MCF 10A (cell line): ENCODE measurements around the gene ETNK1. TPM values are rescaled to one million over a fixed set of nuclear protein-coding genes. Genes with fewer than 3 reads are reported as not detected.
"Not testable (repeated sequence)": the region's sequence is repeated elsewhere in the genome, so short reads cannot be mapped to it uniquely, and the experiment has no call there.

Experiments used
- BruUV-seq: library from RNA; stranded (reverse); fragments of 400-500 nt; replicated peaks from 2 replicates; lab custom pipeline; 2021; lab: Mats Ljungman, UMichigan
- CTCF ChIA-PET: fragments of 300-600 bp; sonication (Branson Sonifier 250); formaldehyde crosslinking; extraction: SDS; loops from one replicate; lab custom pipeline; 2021; ENCODE audit warnings: antibody characterized with exemption, inconsistent platforms; lab: Yijun Ruan, JAX
- POLR2A ChIA-PET: fragments of 300-600, 350-650 bp; sonication (Branson Sonifier 250); formaldehyde crosslinking; extraction: SDS; loops from one replicate; lab custom pipeline; 2020; ENCODE audit warnings: antibody characterized with exemption, inconsistent platforms; lab: Yijun Ruan, JAX
- DNase-seq: peaks from one replicate; pipeline ENCODE4 v3.0.0-alpha.2; 2018; ENCODE audit not compliant: unreplicated experiment
- H3K27ac Mint-ChIP-seq: one replicate; pipeline ENCODE4 v1.8.0; 2022; ENCODE audit warnings: mild to moderate bottlenecking, low read depth, mixed read lengths; ENCODE audit not compliant: unreplicated experiment
- H3K27me3 Mint-ChIP-seq: one replicate; pipeline ENCODE4 v1.8.0; 2022; ENCODE audit warnings: mixed read lengths; ENCODE audit not compliant: insufficient read depth, unreplicated experiment
- H3K36me3 Mint-ChIP-seq: one replicate; pipeline ENCODE4 v1.8.0; 2022; ENCODE audit warnings: mild to moderate bottlenecking, moderate library complexity, mixed read lengths; ENCODE audit not compliant: insufficient read depth, unreplicated experiment
- H3K4me1 Mint-ChIP-seq: one replicate; pipeline ENCODE4 v1.8.0; 2022; ENCODE audit warnings: mixed read lengths; ENCODE audit not compliant: insufficient read depth, unreplicated experiment
- H3K4me3 Mint-ChIP-seq: one replicate; pipeline ENCODE4 v1.8.0; 2022; ENCODE audit warnings: mild to moderate bottlenecking, moderate library complexity, mixed read lengths; ENCODE audit not compliant: unreplicated experiment
- H3K9me3 Mint-ChIP-seq: one replicate; pipeline ENCODE4 v1.8.0; 2022; ENCODE audit warnings: mixed read lengths; ENCODE audit not compliant: unreplicated experiment
- intact Hi-C: fragments of 100-400 bp; cut with micrococcal nuclease; formaldehyde crosslinking; loops from 2 replicates; pipeline ENCODE4 v1.14.1; 2022
- total RNA-seq: library from RNA; stranded (reverse); gene quantifications from 2 replicates; pipeline ENCODE4 v1.2.3, GENCODE V29; 2022
- TF ChIP-seq, protein P1 (sequence below): fragments of 200-600 bp; IDR thresholded peaks from one replicate; pipeline ENCODE4 v1.8.0; 2022; ENCODE audit warnings: antibody characterized with exemption, mild to moderate bottlenecking; ENCODE audit not compliant: unreplicated experiment

Gene ETNK1
- total RNA-seq, 1 experiment from 2014 or later = 38.3 TPM

DNA sequence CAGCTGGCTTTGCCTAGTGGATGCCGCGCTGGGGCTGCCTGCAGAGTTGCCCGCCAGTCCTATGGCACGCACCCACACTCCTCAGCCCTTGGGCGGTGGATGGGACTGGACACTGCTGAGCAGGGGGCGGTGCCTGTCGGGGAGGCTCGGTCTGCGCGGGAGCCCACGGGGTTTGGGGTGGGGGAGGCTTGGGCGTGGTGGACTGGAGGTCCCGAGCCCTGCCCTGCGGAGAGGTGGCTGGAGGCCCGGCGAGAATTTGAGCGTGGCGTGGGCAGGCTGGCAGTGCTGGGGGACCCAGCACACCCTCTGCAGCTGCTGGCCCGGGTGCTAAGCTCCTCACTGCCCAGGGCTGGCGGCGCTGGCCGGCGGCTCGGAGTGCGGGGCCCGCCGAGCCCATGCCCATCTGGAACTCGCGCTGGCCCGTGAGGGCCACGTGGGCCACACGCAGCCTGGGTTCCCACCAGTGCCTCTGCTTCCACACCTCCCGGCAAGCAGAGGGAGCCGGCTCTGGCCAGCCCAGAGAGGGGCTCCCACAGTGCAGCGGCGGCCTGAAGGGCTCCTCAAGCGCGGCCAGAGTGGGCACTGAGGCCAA lies 68.1 kb downstream of the ETNK1 start:
- TF ChIP-seq, protein P1, sequence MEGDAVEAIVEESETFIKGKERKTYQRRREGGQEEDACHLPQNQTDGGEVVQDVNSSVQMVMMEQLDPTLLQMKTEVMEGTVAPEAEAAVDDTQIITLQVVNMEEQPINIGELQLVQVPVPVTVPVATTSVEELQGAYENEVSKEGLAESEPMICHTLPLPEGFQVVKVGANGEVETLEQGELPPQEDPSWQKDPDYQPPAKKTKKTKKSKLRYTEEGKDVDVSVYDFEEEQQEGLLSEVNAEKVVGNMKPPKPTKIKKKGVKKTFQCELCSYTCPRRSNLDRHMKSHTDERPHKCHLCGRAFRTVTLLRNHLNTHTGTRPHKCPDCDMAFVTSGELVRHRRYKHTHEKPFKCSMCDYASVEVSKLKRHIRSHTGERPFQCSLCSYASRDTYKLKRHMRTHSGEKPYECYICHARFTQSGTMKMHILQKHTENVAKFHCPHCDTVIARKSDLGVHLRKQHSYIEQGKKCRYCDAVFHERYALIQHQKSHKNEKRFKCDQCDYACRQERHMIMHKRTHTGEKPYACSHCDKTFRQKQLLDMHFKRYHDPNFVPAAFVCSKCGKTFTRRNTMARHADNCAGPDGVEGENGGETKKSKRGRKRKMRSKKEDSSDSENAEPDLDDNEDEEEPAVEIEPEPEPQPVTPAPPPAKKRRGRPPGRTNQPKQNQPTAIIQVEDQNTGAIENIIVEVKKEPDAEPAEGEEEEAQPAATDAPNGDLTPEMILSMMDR = no peak
- ChIA-PET POLR2A (no interaction called here), CTCF (interaction anchor here (1.5 kb wide), 1 partner anchor 22 kb away, joined by 5 read pairs; no protein-coding TSS in a partner anchor)
- no peaks in the 10 kb centered on the region for H3K4me1 Mint-ChIP-seq
- no peak overlapping the region for H3K4me3 Mint-ChIP-seq
- intact Hi-C loops = no loop called here
- no peak overlapping the region for H3K27ac Mint-ChIP-seq
- no peaks in the 10 kb centered on the region for H3K27me3 Mint-ChIP-seq
- peaks cover 13% of the 10 kb centered on the region for H3K36me3 Mint-ChIP-seq
- BruUV-seq = no TSS peak
- no peaks in the 10 kb centered on the region for H3K9me3 Mint-ChIP-seq
- DNase-seq = no peak

DNA sequence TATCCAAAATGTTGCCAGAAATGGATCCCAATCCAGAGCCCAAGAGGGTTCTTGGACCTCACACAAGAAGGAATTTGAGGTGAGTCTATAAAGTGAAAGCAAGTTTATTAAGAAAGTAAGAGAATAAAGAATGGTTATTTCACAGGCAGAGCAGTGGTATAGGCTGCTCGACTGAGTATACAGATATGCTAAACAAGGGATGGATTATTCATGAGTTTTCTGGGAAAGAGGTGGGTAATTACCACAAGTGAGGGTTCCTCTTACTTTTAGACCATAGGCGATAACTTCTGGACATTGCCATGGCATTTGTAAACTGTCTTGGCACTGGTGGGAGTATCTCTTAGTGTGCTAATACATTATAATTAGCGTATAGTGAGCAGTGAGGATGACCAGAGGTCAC lies 73.6 kb downstream of the ETNK1 start:
- ChIA-PET POLR2A (no interaction called here), CTCF (no interaction called here)
- intact Hi-C loops = no loop called here
- Mint-ChIP-seq H3K4me1 (no peaks in the 10 kb centered on the region), H3K9me3 (no peaks in the 10 kb centered on the region), H3K36me3 (peaks cover 7% of the 10 kb centered on the region), H3K27me3 (no peaks in the 10 kb centered on the region), H3K4me3 (no peak overlapping the region), H3K27ac (no peak overlapping the region)
- DNase-seq = no peak
- BruUV-seq = no TSS peak
- TF ChIP-seq, protein P1 = no peak

DNA sequence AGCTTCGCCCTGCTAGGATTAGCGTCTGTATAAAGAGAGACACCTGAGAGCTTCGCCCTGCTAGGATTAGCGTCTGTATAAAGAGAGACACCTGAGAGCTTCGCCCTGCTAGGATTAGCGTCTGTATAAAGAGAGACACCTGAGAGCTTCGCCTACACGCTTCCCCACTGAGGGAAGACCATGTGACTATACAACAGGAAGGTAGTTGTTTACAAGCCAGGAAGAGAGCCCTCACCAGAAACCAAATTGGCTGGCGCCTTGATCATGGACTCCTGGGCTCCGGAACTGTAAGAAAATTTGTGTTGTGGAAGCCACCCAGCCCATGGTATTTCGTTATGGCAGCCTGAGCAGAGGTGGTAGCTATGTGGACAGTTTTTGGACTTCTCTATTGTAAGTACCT lies 74.7 kb downstream of the ETNK1 start:
- H3K27me3 Mint-ChIP-seq, H3K27ac Mint-ChIP-seq, H3K9me3 Mint-ChIP-seq, CTCF ChIA-PET, BruUV-seq, H3K36me3 Mint-ChIP-seq, H3K4me1 Mint-ChIP-seq, DNase-seq, intact Hi-C loops, H3K4me3 Mint-ChIP-seq: not testable (repeated sequence)
- POLR2A ChIA-PET = interaction anchor here (0.5 kb wide), 1 partner anchor 91 kb away, joined by 3 read pairs; no protein-coding TSS in a partner anchor

DNA sequence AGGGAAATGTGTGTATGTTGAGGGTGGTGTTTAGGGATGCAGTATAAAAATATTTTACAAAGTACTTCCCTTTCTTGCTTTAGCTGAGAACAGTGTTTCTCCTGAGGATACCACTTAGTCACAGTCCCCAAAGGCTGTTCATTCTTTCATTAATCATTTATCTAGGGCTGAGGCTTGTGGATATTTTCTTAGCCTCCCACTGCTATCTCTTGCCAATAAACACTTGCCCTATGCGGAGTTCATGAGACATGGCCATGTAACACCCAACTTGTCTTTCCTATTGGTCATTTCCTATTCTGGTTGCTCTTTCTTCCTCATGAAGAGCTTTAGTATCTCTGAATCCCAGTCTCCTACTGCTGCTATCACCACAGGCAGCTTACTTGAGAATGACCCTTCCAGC lies 75.1 kb downstream of the ETNK1 start:
- intact Hi-C loops = no loop called here
- ChIA-PET CTCF (no interaction called here), POLR2A (no interaction called here)
- Mint-ChIP-seq H3K4me1 (no peaks in the 10 kb centered on the region), H3K9me3 (no peaks in the 10 kb centered on the region), H3K36me3 (no peaks in the 10 kb centered on the region), H3K4me3 (no peak overlapping the region), H3K27me3 (no peaks in the 10 kb centered on the region), H3K27ac (no peak overlapping the region)
- TF ChIP-seq, protein P1 = no peak
- DNase-seq = no peak
- BruUV-seq = no TSS peak

DNA sequence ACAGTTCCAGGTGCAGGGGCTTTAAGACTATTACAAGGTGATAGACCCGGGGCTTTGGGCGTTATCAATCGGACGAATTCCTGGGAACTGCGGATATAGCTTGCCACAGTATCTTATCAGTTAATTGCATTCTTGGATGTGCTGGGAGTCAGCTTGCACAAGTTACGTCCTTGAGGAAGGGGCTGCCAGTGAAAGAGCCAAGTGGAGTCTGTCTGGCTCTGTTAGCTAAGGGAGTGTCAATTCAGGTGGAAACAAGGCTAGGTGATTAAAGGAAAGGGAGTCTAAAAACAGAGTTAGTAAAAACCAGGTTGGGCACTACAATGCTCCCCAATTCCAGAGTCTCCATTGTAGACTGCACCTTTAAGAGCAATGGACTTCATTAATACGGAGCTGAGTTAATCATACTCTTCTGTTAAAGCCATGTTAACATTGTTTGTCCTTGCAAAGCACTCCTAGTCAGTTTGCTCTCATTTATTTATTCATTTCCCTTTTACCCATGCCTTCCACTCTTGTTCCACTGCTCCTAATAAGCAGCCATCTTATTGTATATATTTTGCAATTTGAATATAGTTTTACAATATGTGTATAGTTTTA lies 76.3 kb downstream of the ETNK1 start:
- DNase-seq, H3K36me3 Mint-ChIP-seq, H3K4me3 Mint-ChIP-seq, H3K9me3 Mint-ChIP-seq, H3K27ac Mint-ChIP-seq, intact Hi-C loops, H3K27me3 Mint-ChIP-seq, BruUV-seq, H3K4me1 Mint-ChIP-seq, POLR2A ChIA-PET: not testable (repeated sequence)
- CTCF ChIA-PET = interaction anchor here (0.6 kb wide), 1 partner anchor 111 kb away, joined by 4 read pairs; no protein-coding TSS in a partner anchor
